NCI-H2196 treated with DMSO at 0.1 percent for 48 hours (cell line): ENCODE measurements around the gene ZNF439.
"Not testable (repeated sequence)": the region's sequence is repeated elsewhere in the genome, so short reads cannot be mapped to it uniquely, and the experiment has no call there.

Experiments
- DNase-seq: peaks from one replicate; lab custom pipeline; 2025; ENCODE audit not compliant: unreplicated experiment; lab: John Stamatoyannopoulos, UW

The ZNF439 gene

DNA sequence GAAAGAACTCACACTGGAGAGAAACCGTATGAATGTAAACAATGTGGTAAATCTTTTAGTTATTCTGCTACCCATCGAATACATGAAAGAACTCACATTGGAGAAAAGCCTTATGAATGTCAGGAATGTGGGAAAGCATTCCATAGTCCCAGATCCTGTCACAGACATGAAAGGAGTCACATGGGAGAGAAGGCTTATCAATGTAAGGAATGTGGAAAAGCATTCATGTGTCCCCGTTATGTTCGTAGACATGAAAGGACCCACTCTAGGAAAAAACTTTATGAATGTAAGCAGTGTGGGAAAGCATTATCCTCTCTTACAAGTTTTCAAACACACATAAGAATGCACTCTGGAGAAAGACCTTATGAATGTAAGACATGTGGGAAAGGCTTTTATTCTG is 19.2 kb downstream of the ZNF439 start:
- not testable (repeated sequence) for DNase-seq

DNA sequence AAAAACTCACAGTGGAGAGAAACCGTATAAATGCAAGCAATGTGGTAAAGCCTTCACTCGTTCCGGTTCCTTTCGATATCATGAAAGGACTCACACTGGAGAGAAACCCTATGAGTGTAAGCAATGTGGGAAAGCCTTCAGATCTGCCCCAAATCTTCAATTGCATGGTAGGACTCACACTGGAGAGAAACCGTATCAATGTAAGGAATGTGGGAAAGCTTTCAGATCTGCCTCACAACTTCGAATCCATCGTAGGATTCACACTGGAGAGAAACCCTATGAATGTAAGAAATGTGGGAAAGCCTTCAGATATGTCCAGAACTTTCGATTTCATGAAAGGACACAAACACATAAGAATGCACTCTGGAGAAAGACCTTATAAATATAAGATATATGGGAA is 19.7 kb downstream of the ZNF439 start:
- no peak for DNase-seq

DNA sequence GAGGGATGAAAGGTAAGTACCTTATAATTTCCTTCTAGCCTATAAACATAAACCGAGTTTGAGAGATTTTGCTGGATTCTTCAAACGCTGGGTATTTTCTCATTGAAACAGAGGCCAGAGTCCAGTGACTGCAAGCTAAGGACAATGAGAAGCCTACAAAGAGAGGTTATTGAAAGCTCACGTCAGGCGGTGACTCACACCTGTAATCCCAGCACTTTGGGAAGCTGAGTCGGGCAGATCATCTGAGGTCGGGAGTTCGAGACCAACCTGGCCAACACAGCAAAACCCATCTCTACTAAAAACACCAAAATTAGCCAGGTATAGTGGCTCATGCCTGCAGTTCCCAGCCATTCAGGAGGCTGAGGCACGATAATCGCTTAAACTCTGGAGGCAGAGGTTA is 24.1 kb downstream of the ZNF439 start:
- DNase-seq, result no peak

DNA sequence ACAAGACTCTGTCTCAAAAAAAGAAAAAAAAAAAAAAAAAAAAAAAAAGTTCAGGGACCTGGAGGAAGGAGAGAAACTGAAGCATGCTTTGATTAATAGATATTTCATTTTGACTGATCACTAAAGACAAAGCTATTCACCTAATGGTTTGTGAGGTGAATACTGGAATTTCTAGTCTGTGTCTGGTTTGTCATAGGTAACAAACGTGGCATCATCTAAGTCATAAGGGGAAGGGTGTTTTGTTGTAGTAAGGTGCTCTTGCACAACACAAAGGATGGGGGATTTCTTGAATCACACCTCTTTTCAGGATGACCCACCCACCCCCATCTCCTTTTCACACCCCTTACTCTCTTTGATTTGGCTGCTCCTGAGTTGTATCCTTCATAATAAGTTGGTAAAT is 25.2 kb downstream of the ZNF439 start:
- DNase-seq, result no peak

DNA sequence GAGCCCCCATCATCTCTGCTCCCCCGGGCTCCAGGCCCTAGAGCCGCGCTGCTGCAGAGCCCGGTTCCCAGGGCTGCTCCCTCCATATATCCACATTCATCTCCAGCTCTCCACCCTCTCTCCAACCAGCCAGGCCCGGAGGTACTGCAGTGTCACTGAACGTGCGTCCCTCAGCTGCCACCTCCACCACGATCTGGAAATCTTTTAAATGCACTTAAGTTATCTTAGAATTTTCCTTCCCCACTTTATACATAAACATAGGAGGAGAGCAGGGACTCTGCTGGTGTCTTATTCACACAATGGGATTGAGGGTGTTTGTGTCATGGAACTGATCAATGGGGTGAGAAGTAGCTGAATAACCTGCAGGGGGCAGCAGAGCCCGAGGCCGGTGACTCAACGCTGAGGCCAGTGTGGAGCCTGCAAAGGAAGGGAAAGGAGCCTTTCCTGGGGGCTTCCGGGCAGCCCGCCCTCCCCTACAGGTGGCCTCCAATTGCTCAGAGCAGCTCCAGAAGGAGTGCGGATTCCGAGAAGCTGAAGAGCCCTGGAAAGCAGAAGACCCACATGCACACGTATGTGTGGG is 31.3 kb downstream of the ZNF439 start:
- DNase-seq, result not testable (repeated sequence)

DNA sequence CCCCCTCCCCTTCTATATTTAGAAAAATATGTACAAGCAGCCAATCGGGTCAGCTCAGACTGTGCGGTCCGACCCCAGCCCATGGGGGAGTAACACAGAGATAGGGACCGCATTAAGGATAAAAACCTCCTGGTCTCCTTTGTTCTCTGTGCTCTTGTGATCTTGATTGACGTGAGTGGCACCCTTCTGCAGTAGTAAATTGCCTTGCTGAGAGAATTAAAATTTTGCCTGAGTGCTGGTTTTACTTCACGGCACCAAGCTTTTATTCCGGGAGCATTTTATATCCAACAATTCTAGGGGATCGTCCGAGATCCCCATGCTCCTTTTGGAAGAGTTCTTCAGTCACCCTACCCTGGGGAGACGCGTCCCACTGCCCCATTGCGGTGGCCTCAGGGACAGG is 32.1 kb downstream of the ZNF439 start:
- DNase-seq, result no peak

DNA sequence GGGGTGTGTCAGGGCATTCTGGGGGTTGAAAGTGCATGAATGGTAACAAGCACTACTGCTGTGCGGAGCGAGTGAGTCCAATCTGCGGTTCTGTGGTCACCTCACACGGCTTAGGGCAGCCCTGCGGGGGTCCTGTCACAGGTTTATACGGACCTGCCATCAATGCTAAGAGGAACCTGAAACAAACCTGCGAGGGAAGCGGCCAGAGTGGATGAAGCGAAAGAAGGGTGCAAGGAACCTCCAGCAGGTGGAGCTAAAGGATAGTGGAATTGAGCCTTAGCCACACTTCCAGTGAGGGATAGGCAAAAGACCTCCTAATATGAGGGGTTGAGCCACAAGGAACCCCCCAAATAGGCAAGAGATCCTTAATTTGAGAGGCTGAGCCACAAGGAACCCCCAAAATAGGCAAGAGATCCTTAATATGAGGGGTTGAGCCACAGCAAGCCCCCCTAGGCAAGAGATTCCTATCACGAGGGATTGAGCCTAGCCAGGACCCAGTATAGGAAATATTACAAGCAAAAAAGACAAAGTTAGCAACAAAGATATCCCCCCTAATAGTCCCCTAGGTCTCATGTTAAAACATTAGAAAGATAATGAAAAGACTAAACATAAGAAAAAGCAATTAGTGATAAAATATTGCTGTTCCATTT is 32.8 kb downstream of the ZNF439 start:
- DNase-seq, result peak; percentile 27

DNA sequence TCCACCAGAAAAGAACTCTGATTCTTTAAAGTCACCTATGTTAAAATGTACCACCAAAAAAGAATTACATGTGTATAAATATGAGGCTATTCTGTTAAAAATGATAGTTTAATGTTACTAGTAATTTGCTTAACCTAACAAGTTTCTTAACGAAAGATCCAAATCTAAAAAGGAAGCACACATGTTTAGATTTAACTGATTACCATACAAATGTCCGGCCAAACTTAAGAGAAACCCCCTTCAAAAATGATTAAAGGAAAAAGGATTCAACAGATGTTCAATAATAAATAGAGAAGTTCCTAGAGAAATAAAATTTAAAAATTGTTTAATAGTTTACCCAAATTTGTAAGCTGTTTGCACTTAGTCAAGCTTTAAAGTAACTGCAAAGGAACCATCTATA is 34.1 kb downstream of the ZNF439 start:
- no peak for DNase-seq

DNA sequence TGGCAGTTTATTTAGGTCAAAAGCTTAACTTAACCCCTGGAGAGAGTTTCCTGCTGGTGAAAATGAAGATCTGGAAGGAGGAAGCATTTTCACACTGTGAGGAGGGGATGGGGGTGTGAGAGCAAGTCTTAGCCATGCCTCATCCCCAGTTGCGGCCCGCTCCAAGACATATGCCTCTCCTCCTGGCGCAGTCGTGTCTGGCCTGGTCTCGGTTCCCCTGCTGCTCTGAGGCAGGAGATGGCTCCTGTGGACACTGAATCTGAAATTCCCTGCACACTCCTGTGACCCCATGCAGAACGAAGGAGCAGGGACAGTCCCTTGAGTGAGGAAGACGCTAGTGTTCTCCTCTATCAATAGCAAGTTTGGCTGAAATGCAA is 38.7 kb downstream of the ZNF439 start:
- DNase-seq, result no peak

DNA sequence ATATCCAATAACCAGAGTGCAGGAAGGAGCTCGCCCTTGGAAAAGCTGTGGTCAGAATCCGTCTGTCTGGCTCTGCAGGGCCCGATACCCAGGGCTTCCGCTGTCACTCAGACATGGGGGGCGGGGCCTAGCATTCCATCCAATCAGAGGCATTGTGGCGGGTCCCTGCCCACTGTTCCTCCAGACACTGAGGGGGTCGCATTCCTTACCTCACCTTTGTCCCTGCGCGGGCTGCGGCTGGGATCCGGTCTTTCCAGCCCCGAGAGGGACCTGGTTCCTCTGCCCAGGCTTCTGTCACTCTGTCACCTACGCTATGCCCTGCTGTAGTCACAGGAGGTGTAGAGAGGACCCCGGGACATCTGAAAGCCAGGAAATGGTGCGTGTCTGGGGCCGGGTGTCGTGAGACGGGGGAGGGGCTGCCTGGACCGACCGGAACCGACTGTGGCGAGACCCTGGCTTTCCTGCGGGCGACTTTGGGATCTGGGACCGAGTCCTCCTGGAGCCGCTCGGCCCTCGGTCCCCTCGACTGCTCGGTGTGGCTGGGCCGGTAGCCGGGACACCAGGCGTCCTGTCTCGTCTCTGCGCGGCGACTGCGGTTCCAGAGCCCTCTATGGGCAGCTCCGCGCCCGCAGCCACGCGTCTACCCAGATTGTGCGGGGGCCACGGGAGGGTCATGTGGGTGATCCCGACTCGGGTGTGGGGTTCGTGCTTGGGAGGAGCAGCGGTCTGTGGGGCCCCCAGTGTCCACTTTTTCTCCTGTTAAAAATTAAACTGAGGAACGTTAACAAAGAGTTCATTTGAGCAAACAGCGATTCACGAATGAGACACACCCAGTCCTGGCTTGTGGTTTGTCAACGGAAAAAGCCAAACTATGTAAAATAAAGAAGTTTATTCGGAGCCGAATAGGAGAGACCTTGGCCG is 39.3 kb downstream of the ZNF439 start, which contains the start of gene ZNF69:
Gene ZNF69 (plus strand): TSS at position 172 of the 921 bp plus-strand sequence. CDS start 142 bp downstream, at position 314.
- peak; percentile 6 for DNase-seq

DNA sequence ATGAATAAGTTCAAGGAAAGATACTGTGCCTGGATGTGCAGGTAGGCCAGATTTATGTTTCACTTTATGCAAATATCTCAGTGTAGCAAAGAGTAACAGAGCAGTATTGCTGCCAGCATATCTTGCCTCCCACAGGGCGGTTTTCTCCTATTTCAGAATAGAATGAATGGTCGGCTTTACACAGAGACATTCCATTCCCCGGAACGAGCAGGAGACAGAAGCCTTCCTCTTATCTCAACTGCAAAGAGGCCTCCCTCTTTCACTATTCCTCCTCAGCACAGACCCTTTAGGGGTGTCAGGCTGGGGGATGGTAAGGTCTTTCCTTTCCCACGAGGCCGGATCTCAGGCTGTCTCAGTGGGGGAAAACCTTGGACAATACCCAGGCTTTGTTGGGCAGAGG is 41.4 kb downstream of the ZNF439 start:
- not testable (repeated sequence) for DNase-seq

DNA sequence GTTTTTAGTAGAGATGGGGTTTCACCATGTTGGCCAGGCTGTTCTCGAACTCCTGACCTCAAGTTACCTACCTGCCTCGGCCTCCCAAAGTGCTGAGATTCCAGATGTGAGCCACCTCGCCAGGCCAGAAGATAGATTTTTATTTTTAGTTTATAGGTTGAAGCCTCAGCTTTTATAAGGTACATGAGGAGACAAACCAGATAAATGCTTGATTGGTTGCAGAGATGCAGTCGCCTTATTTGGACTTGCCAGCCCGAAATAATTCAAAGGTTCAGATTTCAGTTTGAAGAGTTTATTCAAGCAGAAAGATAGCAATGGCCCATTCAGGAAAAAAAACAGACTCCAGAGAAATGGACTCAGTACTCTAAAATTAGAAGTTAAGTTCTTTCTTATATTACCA is 42.1 kb downstream of the ZNF439 start:
- no peak for DNase-seq

DNA sequence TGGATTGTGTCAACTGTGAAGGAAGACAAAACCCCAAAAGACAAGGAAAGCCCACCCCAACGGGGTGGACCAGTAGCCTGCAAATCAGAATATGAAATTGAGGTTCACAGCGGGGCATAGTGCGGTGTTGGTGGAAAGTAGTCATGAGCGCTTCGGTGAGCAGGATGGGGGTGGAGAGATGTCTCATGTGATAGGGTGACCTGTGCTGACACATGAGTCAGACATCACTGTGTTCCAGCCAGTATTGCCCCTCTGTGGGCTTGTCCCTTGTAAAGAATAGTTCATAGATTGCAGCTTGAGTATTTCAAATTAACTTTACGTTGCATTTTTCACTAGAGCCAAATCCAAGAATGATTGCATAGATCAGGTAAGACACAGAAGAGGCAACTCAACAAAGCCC is 46.3 kb downstream of the ZNF439 start:
- DNase-seq, result no peak

DNA sequence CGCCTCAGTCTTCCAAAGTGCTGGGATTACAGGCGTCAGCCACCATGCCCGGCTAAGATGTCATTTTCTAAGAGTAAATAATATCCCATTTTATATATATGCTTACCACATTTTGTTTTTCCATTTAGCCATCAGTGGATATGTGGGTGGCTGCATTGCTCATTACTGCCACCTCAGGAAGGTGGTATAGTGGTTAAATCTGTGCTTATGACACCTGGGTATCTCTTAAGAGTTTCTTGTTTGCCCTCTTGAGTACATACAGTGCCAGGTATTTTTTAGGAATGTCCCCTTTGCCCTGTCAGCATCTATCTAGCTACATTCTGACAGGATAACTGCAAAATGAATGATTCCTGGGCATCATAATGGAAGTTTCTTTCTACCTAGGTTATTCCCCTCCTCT is 53.7 kb downstream of the ZNF439 start:
- no peak for DNase-seq

DNA sequence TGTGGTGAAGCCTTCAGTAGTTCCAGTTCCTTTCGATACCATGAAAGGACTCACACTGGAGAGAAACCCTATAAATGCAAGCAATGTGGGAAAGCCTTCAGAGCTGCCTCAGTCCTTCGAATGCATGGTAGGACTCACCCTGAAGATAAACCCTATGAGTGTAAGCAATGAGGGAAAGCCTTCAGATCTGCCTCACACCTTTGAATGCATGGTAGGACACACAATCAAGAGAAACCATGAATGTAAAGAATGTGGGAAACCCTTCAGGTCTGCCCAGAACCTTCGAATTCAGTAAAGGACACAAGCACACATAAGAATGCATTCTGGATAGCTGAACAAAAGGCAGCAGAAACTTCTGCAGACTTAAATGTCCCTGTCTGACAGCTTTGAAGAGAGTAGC is 57.4 kb downstream of the ZNF439 start:
- no peak for DNase-seq

DNA sequence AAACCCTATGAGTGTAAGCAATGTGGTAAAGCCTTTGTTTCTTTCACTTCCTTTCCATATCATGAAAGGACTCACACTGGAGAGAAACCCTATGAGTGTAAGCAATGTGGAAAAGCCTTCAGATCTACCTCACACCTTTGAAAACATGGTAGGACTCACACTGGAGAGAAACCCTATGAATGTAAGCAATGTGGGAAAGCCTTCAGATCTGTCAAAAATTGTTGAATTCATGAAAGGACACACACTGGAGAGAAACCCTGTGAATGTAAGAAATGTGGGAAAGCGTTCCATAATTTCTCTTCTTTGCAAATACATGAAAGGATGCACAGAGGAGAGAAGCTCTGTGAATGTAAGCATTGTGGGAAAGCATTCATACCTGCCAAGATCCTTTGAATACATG is 63.4 kb downstream of the ZNF439 start:
- DNase-seq, result not testable (repeated sequence)

DNA sequence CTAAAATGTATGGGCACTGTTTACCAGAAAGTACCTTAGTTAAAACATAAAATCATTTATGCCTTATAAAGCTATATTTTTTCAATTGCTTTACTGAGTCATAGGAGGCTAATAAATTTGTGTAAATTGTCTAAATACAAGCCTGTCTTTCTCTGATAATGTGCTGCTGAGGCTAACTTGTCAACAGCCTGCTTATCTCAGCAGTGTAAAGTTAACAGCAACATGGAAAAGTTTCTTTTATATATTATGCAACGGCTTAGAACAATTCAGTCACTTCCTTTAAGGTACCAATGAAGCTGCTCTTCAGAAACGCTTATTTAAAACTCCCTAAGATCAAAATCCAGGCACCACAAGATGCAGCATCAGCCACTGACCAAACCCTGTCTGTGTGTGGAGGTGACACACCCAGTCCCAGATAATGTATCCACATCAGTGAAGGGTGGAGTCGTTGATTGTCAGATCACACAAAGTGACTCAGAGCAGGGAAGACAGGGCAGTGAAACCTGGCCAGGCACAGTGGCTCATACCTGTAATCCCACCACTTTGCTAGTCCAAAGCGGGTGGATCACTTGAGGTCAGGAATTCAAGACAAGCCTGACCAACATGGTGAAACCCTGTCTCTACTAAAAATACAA is 66.0 kb downstream of the ZNF439 start:
- DNase-seq, result not testable (repeated sequence)
